Endothelial cell (in vitro differentiated cells): ENCODE measurements around the gene LARGE1. TPM values are rescaled to one million over a fixed set of nuclear protein-coding genes. Genes with fewer than 3 reads are reported as not detected.

Experiments used
- DNase-seq: peaks from one replicate; pipeline ENCODE4 v3.0.0; 2021; ENCODE audit warnings: low spot score
- H3K27ac Mint-ChIP-seq: one replicate; pipeline ENCODE4 v1.8.0; 2021; ENCODE audit warnings: mixed read lengths, inconsistent platforms; ENCODE audit not compliant: unreplicated experiment
- H3K27me3 Mint-ChIP-seq: one replicate; pipeline ENCODE4 v1.8.0; 2021; ENCODE audit warnings: mild to moderate bottlenecking, moderate library complexity, mixed read lengths, inconsistent platforms; ENCODE audit not compliant: unreplicated experiment
- H3K36me3 Mint-ChIP-seq: one replicate; pipeline ENCODE4 v1.8.0; 2021; ENCODE audit warnings: mild to moderate bottlenecking, low read depth, mixed read lengths, inconsistent platforms; ENCODE audit not compliant: unreplicated experiment
- H3K4me1 Mint-ChIP-seq: one replicate; pipeline ENCODE4 v1.8.0; 2021; ENCODE audit warnings: mild to moderate bottlenecking, mixed read lengths, inconsistent platforms; ENCODE audit not compliant: unreplicated experiment
- H3K4me3 Mint-ChIP-seq: one replicate; pipeline ENCODE4 v1.8.0; 2021; ENCODE audit warnings: mild to moderate bottlenecking, mixed read lengths, inconsistent platforms; ENCODE audit not compliant: unreplicated experiment
- H3K9me3 Mint-ChIP-seq: one replicate; pipeline ENCODE4 v1.8.0; 2021; ENCODE audit warnings: mixed read lengths, inconsistent platforms; ENCODE audit not compliant: unreplicated experiment
- CTCF ChIP-seq: fragments of 200-600 bp; sonication (generic); IDR thresholded peaks from one replicate; pipeline ENCODE4 v1.5.0; 2021; ENCODE audit warnings: antibody characterized with exemption; ENCODE audit not compliant: unreplicated experiment
- total RNA-seq: library from RNA; stranded (reverse); fragmentation: NEBNext Ultra II Directional; extraction: Animal tissue kit (Norgen Biotek cat#: 25700); gene quantifications from one replicate; pipeline ENCODE4 v1.2.1, GENCODE V29; 2021; ENCODE audit not compliant: unreplicated experiment

Gene LARGE1
- total RNA-seq, 1 donor from 2014 or later = 25.4 TPM

GRCh38 chr22:33909075-33909458 is 11.2 kb downstream of the LARGE1 start:
- H3K36me3 Mint-ChIP-seq = no peaks in the 10 kb centered on the region
- no peak for TF ChIP-seq CTCF
- peaks cover 2% of the 10 kb centered on the region for H3K27me3 Mint-ChIP-seq
- peaks cover 5% of the 10 kb centered on the region for H3K4me1 Mint-ChIP-seq
- H3K4me3 Mint-ChIP-seq = no peak overlapping the region
- no peak overlapping the region for H3K27ac Mint-ChIP-seq
- DNase-seq = no peak
- H3K9me3 Mint-ChIP-seq = no peaks in the 10 kb centered on the region

GRCh38 chr22:33908171-33909074 is 11.9 kb downstream of the LARGE1 start:
- no peak for DNase-seq
- Mint-ChIP-seq H3K27ac (no peak overlapping the region), H3K27me3 (peaks cover 2% of the 10 kb centered on the region), H3K9me3 (no peaks in the 10 kb centered on the region), H3K36me3 (no peaks in the 10 kb centered on the region), H3K4me3 (no peak overlapping the region), H3K4me1 (peaks cover 5% of the 10 kb centered on the region)
- no peak for TF ChIP-seq CTCF

- Mint-ChIP-seq H3K4me1 (peaks cover 5% of the 10 kb centered on the region), H3K27me3 (peaks cover 2% of the 10 kb centered on the region), H3K36me3 (no peaks in the 10 kb centered on the region), H3K4me3 (no peak overlapping the region), H3K27ac (no peak overlapping the region), H3K9me3 (no peaks in the 10 kb centered on the region)
- DNase-seq = no peak
- no peak for TF ChIP-seq CTCF
Measured at GRCh38 chr22:33906954-33907353, 13.3 kb downstream of the LARGE1 start.

GRCh38 chr22:33906475-33906874 is 13.8 kb downstream of the LARGE1 start:
- no peaks in the 10 kb centered on the region for H3K36me3 Mint-ChIP-seq
- H3K27ac Mint-ChIP-seq = no peak overlapping the region
- H3K27me3 Mint-ChIP-seq = peaks cover 2% of the 10 kb centered on the region
- H3K4me1 Mint-ChIP-seq = peaks cover 5% of the 10 kb centered on the region
- H3K9me3 Mint-ChIP-seq = no peaks in the 10 kb centered on the region
- TF ChIP-seq CTCF = no peak
- no peak for DNase-seq
- H3K4me3 Mint-ChIP-seq = no peak overlapping the region

GRCh38 chr22:33903012-33903411 is 17.3 kb downstream of the LARGE1 start:
- no peak for TF ChIP-seq CTCF
- DNase-seq = no peak
- Mint-ChIP-seq H3K9me3 (no peaks in the 10 kb centered on the region), H3K27me3 (no peaks in the 10 kb centered on the region), H3K4me1 (peaks cover 3% of the 10 kb centered on the region), H3K27ac (no peak overlapping the region), H3K4me3 (no peak overlapping the region), H3K36me3 (no peaks in the 10 kb centered on the region)
